Ascending aorta (tissue), 2 donors: ENCODE results near the gene MGAT5B. TPM values are rescaled to one million over a fixed set of nuclear protein-coding genes. Genes with fewer than 3 reads are reported as not detected.

ENCODE experiments used
- DNase-seq, 2 donors: peaks; one replicate each; pipeline ENCODE4 v3.0.0-alpha.2; 2019; ENCODE audit warnings: low spot score in 2 of 2
- H3K27ac ChIP-seq, 2 donors: fragments of 200-600 bp; sonication (generic); one replicate each; pipeline ENCODE4 v1.5.1; 2016 to 2017; ENCODE audit warnings: mild to moderate bottlenecking in 1 of 2
- H3K27me3 ChIP-seq: fragments of 200-600 bp; sonication (generic); one replicate; pipeline ENCODE4 v1.5.1; 2017
- H3K36me3 ChIP-seq, 2 donors: fragments of 200-600 bp; sonication (generic); one replicate each; pipeline ENCODE4 v1.5.1; 2016
- H3K4me1 ChIP-seq, 2 donors: fragments of 200-600 bp; sonication (generic); one replicate each; pipeline ENCODE4 v1.5.1; 2016 to 2017; ENCODE audit warnings: mild to moderate bottlenecking in 1 of 2
- H3K4me3 ChIP-seq, 2 donors: fragments of 200-600 bp; sonication (generic); one replicate each; pipeline ENCODE4 v1.5.1; 2016 to 2017; ENCODE audit warnings: mild to moderate bottlenecking in 1 of 2
- H3K9me3 ChIP-seq, 2 donors: fragments of 200-600 bp; sonication (generic); one replicate each; pipeline ENCODE4 v1.5.1; 2016
- CTCF ChIP-seq, 3 experiments: fragments of 200-600 bp in 2 of 3; fragments of 450-650 bp in 1 of 3; sonication (generic) in 2 of 3; IDR thresholded peaks; one replicate each; pipeline ENCODE4 v1.5.1; 2016 to 2019; ENCODE audit warnings: antibody characterized with exemption in 3 of 3, mild to moderate bottlenecking in 1 of 3, moderate library complexity in 1 of 3
- intact Hi-C: fragments of 100-400 bp; cut with DNase I; formaldehyde crosslinking; loops from one replicate; pipeline ENCODE4 v1.15.1; 2023
- total RNA-seq: library from RNA; depleted of rRNA; stranded (reverse); fragments of >200 nt; gene quantifications from one replicate; pipeline ENCODE4 v1.1.0, GENCODE V29; 2016

Gene MGAT5B
- total RNA-seq, 1 donor from 2014 or later: not detected

DNA sequence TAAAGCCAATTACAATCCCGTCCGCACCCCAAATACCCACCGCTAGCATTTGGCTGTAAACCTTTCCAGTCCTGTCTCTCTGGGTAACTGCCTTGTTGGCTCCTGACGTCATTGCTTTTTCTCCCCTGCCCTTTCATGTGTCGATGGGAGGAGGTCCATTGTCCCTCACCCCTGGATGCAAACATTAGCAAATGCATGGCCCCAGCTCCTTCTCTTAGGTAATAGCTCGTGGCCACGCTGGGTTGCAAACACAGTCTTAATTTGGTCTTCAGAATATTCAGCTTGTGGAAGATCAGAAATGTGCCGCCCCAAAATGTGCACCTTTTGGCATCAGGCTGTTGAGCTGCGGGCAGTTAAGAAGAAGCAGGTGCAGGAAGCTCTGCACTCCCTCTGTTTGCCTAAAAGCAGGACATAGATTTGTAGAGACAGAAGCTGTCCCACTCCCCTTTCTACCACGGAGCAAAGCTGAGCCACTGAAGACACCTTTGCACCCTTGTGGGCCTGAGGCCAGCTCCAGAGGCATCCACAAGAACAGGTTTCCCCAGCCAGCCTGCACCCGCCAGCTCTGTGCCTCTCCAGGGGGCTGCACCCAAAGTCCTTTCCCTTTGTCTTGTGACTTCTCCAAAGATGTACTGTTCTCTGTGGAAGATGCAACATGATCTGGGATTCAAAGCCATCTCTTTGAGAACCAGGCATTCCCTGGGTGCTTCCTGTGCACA, 127.3 kb downstream of the MGAT5B start:
- Histone ChIP-seq H3K9me3 (no peaks in the 10 kb centered on the region), H3K4me1 (no peaks in the 10 kb centered on the region), H3K36me3 (no peaks in the 10 kb centered on the region), H3K4me3 (no peak overlapping the region), H3K27me3 (no peaks in the 10 kb centered on the region), H3K27ac (no peak overlapping the region)
- intact Hi-C loops: no loop called here
- TF ChIP-seq CTCF (IDR thresholded peaks at IDR 0.05): no peak
- no peak for DNase-seq

DNA sequence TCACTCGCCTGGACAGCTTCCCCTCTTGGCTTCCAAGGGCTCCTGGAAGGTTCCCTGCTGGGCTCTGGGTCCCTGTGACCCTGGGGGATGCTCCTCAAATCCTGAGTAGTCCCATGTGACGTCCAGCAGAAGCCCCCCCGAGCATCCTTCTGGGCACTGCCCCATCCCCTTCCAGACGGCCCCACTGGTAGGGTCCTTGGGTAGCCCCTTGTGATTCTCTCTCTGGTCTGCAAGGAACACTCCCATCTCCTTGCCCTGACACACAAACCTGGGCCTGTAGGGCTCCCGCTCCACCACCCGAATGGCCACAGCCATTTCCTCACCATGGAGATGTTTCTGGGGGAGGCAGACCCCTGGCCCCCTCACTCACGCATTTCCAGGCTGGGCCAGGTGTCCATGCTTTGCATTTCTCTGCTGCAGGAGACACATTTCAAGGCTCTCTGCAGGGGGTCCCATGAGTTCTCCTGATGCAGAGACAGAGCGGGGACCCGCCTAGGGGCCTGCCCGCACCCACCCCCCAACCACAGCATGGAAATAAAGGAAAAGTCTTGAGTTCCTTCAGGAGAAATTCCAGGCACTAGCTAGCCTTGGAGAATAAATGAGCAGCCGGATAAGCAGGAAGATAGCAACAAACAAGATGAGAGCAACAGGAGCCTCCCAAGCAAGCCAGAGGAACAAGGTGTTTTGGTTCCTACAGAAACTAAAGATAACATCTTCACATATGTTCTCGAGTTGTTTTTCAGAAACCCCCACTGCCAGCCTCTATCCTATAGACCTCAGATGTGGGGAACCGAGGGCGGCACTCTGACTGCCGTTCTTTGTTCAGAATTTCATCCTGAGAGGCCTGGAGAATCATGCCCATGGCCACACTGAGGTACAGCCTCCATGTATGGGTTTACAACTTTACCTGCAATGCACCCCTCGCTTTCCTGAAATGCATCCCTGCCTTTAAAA, 128.8 kb downstream of the MGAT5B start:
- H3K36me3 ChIP-seq: no peaks in the 10 kb centered on the region
- no peaks in the 10 kb centered on the region for H3K27me3 ChIP-seq
- no peak overlapping the region for H3K4me3 ChIP-seq
- DNase-seq: no peak
- H3K9me3 ChIP-seq: no peaks in the 10 kb centered on the region
- no peak for TF ChIP-seq CTCF (IDR thresholded peaks at IDR 0.05)
- H3K4me1 ChIP-seq: no peaks in the 10 kb centered on the region
- H3K27ac ChIP-seq: no peak overlapping the region
- intact Hi-C loops: no loop called here

DNA sequence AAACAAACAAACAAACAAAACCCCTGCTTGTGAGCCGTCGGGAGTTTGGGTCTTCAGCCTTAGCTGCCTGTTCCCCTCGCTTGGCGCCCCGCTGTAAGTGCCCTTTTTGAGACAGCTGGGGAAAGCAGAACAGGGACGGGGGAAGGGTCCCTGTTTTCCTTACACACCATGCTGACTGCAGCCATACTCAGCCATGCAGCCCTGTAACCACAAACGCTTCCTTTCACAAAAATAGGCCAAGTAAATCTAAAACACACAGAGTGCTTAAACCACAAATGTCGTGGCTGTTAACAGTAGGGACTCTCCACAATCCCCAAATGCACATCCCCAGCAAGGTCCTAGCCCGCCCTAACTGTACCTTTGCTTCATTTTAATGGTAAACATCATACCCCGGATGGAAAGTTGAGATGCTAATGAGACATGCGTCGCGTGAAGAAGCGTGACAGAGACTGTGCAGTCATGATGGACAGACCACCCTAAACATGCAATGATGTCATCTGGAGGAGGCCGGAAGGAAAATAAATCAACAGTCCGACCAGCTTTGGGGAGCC, 129.9 kb downstream of the MGAT5B start:
- H3K4me1 ChIP-seq: no peaks in the 10 kb centered on the region
- H3K27me3 ChIP-seq: no peaks in the 10 kb centered on the region
- H3K9me3 ChIP-seq: no peaks in the 10 kb centered on the region
- H3K27ac ChIP-seq: no peak overlapping the region
- no peaks in the 10 kb centered on the region for H3K36me3 ChIP-seq
- no peak for DNase-seq
- TF ChIP-seq CTCF (IDR thresholded peaks at IDR 0.05): no peak
- intact Hi-C loops: no loop called here
- H3K4me3 ChIP-seq: no peak overlapping the region

DNA sequence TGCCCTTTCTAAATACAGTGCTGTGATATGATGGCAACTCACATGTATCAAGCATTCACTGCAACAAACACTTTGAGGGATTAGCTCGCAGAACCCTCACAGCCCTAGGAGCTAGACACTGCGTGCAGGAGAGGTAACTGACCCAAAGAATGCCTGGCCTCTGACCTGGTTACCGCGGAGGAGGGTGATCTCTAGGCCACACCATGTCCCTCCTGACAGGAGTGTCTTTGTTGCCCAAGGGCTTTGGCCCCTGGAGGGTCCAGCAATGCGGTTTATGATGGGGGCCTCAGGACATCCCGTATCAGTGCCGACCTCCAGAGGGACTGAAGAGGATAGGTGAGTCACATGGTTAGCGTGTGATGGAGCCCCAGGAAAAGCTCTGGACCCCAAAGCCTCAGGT, 130.6 kb downstream of the MGAT5B start:
- Histone ChIP-seq H3K27ac (no peak overlapping the region), H3K4me3 (no peak overlapping the region), H3K4me1 (no peaks in the 10 kb centered on the region), H3K9me3 (no peaks in the 10 kb centered on the region), H3K36me3 (no peaks in the 10 kb centered on the region), H3K27me3 (no peaks in the 10 kb centered on the region)
- no peak for DNase-seq
- TF ChIP-seq CTCF (IDR thresholded peaks at IDR 0.05): no peak
- intact Hi-C loops: no loop called here

Other genes starting within 250 kb of the MGAT5B start
- 3.4 TPM for gene ST6GALNAC1, start 224.6 kb upstream of the MGAT5B start, total RNA-seq
- 122 TPM for gene MXRA7, start 157.4 kb upstream of the MGAT5B start, total RNA-seq
- 29.4 TPM for gene JMJD6, start 141.8 kb upstream of the MGAT5B start, total RNA-seq
- 31.2 TPM for gene METTL23, start 141.6 kb upstream of the MGAT5B start, total RNA-seq
- gene SRSF2, start 131.1 kb upstream of the MGAT5B start, total RNA-seq: 429 TPM
- 13.4 TPM for gene MFSD11, start 130.3 kb upstream of the MGAT5B start, total RNA-seq